ENCODE measurements around the gene SUCLG2.

Gene SUCLG2

GRCh38 chr3:67661089-67661488 lies 6.7 kb upstream of the SUCLG2 start:
- DNase-seq, result no peak
- TF ChIP-seq GATA1 (IDR thresholded peaks at IDR 0.05; ENCODE audit: low read depth, low read length), result no peak
- no peak for TF ChIP-seq POLR2A (IDR thresholded peaks at IDR 0.05; ENCODE audit: low read length)

GRCh38 chr3:67657192-67657591 lies 2.8 kb upstream of the SUCLG2 start:
- no peak for DNase-seq
- TF ChIP-seq GATA1 (IDR thresholded peaks at IDR 0.05; ENCODE audit: low read depth, low read length) (no peak), POLR2A (IDR thresholded peaks at IDR 0.05; ENCODE audit: low read length) (no peak)

GRCh38 chr3:67656614-67657013 lies 2.2 kb upstream of the SUCLG2 start:
- TF ChIP-seq POLR2A (IDR thresholded peaks at IDR 0.05; ENCODE audit: low read length) (no peak), GATA1 (IDR thresholded peaks at IDR 0.05; ENCODE audit: low read depth, low read length) (no peak)
- DNase-seq, result no peak

- TF ChIP-seq POLR2A (IDR thresholded peaks at IDR 0.05; ENCODE audit: low read length), result peak; percentile 56
- no peak for TF ChIP-seq GATA1 (IDR thresholded peaks at IDR 0.05; ENCODE audit: low read depth, low read length)
- DNase-seq, result peak; percentile 72 to 80
Observed at GRCh38 chr3:67655364-67656121, 1.1 kb upstream of the SUCLG2 start.

- no peak for TF ChIP-seq POLR2A (IDR thresholded peaks at IDR 0.05; ENCODE audit: low read length)
- no peak for TF ChIP-seq GATA1 (IDR thresholded peaks at IDR 0.05; ENCODE audit: low read depth, low read length)
Observed at GRCh38 chr3:67654844-67655177, 399 bp upstream of the SUCLG2 start.

GRCh38 chr3:67653425-67654098 lies 850 bp downstream of the SUCLG2 start:
- peak in 1 of 2 experiments; percentile 40 for DNase-seq
- no peak for TF ChIP-seq GATA1 (IDR thresholded peaks at IDR 0.05; ENCODE audit: low read depth, low read length)
- no peak for TF ChIP-seq POLR2A (IDR thresholded peaks at IDR 0.05; ENCODE audit: low read length)

More at GRCh38 chr3:67654844-67655177, 399 bp upstream of the SUCLG2 start:
- DNase-seq, result no peak

GRCh38 chr3:67650084-67650483 lies 4.3 kb downstream of the SUCLG2 start:
- TF ChIP-seq GATA1 (IDR thresholded peaks at IDR 0.05; ENCODE audit: low read depth, low read length) (no peak), POLR2A (IDR thresholded peaks at IDR 0.05; ENCODE audit: low read length) (no peak)
- no peak for DNase-seq

GRCh38 chr3:67649681-67650080 lies 4.7 kb downstream of the SUCLG2 start:
- TF ChIP-seq GATA1 (IDR thresholded peaks at IDR 0.05; ENCODE audit: low read depth, low read length) (no peak), POLR2A (IDR thresholded peaks at IDR 0.05; ENCODE audit: low read length) (no peak)
- no peak for DNase-seq

- no peak for DNase-seq
- no peak for TF ChIP-seq GATA1 (IDR thresholded peaks at IDR 0.05; ENCODE audit: low read depth, low read length)
- no peak for TF ChIP-seq POLR2A (IDR thresholded peaks at IDR 0.05; ENCODE audit: low read length)
Observed at GRCh38 chr3:67648701-67649100, 5.7 kb downstream of the SUCLG2 start.

- TF ChIP-seq GATA1 (IDR thresholded peaks at IDR 0.05; ENCODE audit: low read depth, low read length) (no peak), POLR2A (IDR thresholded peaks at IDR 0.05; ENCODE audit: low read length) (no peak)
- DNase-seq, result no peak
Observed at GRCh38 chr3:67648229-67648628, 6.2 kb downstream of the SUCLG2 start.

GRCh38 chr3:67647390-67647878 lies 7.0 kb downstream of the SUCLG2 start:
- TF ChIP-seq GATA1 (IDR thresholded peaks at IDR 0.05; ENCODE audit: low read depth, low read length), result no peak
- TF ChIP-seq POLR2A (IDR thresholded peaks at IDR 0.05; ENCODE audit: low read length), result no peak
- DNase-seq, result no peak

GRCh38 chr3:67646586-67647234 lies 7.7 kb downstream of the SUCLG2 start:
- TF ChIP-seq POLR2A (IDR thresholded peaks at IDR 0.05; ENCODE audit: low read length) (no peak), GATA1 (IDR thresholded peaks at IDR 0.05; ENCODE audit: low read depth, low read length) (no peak)
- DNase-seq, result no peak

GRCh38 chr3:67644827-67645226 lies 9.6 kb downstream of the SUCLG2 start:
- no peak for DNase-seq
- TF ChIP-seq GATA1 (IDR thresholded peaks at IDR 0.05; ENCODE audit: low read depth, low read length), result no peak

GRCh38 chr3:67642734-67643133 lies 11.7 kb downstream of the SUCLG2 start:
- DNase-seq, result no peak
- TF ChIP-seq GATA1 (IDR thresholded peaks at IDR 0.05; ENCODE audit: low read depth, low read length) (no peak), POLR2A (IDR thresholded peaks at IDR 0.05; ENCODE audit: low read length) (no peak)

Measured in erythroblast (primary cell).